ENCODE results near the gene NEK11. TPM values are rescaled to one million over a fixed set of nuclear protein-coding genes. Genes with fewer than 3 reads are reported as not detected.
"Not testable (repeated sequence)": the region's sequence is repeated elsewhere in the genome, so short reads cannot be mapped to it uniquely, and the experiment has no call there.

NEK11 gene
- total RNA-seq, 1 experiment from 2014 or later = 6.1 TPM

DNA sequence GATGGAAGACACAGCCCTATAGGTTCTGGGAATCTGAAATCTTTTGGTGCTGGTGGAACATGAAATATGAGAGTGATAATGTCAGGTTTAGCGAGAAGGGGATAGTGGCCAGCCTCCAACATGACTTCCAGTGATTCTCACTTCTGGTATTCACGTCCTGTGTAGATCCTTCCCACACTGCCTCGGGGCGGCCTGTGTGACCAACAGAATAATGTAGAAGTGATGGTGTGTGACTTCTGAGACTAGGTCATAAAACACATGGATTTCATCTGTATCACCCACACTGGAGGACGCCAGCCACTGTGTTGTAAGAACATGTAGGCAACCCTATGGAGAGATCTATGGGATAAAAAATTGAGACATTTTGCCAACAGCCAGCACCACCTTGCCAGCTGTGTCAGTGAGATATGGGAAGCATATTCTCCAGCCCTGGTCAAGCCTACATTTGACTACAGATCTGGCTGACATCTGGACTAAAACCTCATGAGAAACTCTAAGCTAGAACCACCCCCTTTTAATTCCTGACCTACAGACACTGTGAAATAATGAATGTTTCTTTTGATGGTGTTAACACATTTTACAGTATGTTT, 329.4 kb downstream of the NEK11 start:
- DNase-seq (ENCODE audit: low read depth) = no peak

DNA sequence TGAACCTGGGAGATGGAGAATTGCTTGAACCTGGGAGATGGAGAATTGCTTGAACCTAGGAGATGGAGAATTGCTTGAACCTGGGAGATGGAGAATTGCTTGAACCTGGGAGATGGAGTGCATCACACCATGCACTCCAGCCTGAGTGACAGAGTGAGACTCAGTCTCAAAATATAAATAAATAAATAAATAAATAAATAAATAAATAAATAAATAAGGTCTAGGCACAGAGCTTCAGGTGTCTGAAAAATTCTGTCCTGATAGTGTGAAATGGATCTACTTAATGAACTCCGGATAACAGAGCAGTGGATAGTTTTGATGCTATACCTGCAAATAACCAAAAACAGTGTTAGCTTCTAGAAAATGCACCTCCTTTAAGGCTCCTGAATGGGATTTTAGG, 330.6 kb downstream of the NEK11 start:
- no peak for DNase-seq (ENCODE audit: low read depth)

- DNase-seq (ENCODE audit: low read depth) = no peak
Observed at GRCh38 chr3:131360191-131360755, 333.6 kb downstream of the NEK11 start.

GRCh38 chr3:131361066-131361463, 334.4 kb downstream of the NEK11 start:
- not testable (repeated sequence) for DNase-seq (ENCODE audit: low read depth)

DNA sequence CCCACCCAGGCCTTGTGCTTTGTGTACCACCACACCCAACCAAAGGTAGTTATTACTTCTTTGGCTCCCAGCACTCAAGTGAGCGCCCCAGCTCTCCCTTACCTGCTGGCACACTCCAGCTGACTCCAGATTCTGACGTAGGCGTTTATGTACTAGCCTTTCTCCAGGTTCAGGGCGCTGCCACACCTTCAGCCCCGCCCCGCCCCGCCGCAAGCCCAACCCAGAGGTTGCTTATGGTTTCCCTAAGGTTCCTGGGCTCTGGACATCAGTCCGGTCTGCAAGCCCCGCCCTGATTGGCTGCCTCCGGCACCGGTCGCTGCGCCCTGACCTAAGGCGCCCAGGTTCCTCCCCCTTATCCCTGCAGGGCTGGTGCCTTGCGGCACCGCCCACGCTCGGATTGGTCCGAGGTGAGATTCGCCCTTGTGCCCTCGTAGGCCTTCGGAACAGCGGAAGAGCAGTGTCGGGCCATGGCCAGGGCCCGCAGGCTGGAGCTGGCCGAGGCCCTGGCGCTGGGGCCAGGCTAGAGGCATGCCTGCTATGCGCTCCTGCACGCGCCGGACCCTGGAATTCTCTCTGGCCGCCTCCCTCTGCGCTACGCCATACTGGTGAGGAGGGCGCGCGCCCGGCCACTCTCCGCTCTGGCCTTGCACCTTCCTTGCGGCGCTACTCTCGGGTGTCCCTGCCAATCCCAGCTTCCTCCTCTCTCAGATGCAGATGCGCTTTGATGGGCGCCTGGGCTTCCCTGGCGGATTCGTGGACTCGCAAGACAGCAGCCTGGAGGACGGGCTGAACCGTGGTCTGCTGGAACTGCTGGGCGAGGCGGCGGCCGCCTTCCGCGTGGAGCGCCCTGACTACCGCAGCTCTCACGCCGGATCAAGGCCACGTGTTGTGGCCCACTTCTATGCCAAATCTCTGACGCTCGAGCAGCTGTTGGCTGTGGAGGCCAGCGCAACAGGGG, 335.1 kb downstream of the NEK11 start:
- no peak for DNase-seq (ENCODE audit: low read depth)

DNA sequence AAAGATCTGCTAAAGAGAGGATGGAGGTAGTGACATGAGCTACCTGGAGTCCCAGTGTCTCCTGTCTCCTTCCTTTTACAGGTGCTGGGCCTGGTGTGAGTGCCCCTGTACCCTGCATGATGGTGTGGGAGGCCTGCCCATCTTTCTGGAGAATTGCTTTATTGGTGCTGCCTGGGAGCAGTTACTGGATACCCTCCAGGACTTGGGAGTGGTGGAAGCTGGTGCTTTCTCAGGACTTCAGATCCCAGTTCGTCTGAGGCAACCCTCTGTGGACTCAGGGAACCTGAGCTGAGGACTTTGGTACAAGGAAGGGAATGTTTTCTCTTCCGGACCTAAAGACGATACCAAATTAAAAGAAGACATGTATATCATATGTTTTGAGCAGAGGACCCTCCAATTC, 336.6 kb downstream of the NEK11 start:
- DNase-seq (ENCODE audit: low read depth) = no peak

GRCh38 chr3:131370935-131371687, 344.4 kb downstream of the NEK11 start:
- no peak for DNase-seq (ENCODE audit: low read depth)

DNA sequence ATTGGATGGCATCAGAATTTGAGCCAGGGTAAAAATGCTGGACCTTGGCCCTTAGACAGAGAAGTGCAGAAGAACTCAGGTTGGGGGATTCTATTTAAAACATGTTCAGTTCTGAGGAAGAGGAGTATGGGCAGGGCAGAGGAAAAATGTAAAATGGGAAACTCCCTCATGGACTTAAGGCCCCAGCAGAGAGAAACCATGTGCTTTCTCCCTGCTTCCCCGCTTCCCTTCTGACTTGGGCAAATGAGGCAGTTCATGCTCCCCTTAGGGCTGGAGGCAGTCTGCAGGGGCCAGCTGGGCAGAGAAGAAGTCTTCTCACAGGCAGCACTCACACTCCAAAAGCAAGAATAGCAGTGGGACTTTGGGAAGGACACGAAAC, 345.0 kb downstream of the NEK11 start:
- no peak for DNase-seq (ENCODE audit: low read depth)

DNA sequence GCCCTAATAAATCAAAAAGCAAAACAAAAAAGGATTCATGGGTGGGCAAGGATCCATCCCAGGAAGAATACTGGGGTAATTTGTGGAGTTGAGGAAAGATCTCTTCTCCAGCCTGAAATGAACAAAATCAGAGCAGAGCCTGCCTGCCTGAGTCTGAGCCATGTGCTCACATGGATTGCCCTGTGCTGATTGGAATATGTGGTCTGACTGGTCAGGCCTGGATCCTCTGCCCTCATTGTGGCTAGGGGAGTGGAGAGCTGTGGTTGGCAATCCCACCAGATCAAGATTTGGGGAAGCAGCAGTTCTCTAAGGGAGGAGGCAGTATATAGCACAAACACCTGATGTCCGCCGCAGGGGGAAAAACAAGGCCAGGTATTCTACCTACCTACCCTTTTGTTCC, 348.1 kb downstream of the NEK11 start:
- no peak for DNase-seq (ENCODE audit: low read depth)

DNA sequence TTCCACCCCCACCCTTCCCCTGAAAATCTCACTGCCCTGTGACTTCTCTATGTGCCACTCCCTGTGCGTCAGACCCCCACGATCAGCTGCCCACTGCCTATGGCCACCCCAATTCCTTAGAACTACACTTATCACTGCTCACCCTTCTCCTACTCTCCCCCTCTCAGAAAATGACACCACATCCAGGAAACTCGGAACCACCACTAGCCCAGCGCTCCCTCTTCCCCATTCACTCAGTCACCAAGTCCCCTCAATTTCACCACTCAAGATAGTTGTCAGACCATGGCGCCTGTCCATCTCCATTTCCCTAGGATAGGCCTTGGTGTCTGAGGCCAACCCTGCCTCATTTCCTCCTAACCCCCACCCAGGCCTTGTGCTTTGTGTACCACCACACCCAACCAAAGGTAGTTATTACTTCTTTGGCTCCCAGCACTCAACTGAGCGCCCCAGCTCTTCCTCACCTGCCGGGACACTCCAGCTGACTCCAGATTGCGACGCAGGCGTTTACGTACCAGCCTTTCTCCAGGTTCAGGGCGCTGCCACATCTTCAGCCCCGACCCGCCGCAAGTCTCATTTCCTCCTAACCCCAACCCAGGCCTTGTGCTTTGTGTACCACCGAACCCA, 354.3 kb downstream of the NEK11 start:
- not testable (repeated sequence) for DNase-seq (ENCODE audit: low read depth)

DNA sequence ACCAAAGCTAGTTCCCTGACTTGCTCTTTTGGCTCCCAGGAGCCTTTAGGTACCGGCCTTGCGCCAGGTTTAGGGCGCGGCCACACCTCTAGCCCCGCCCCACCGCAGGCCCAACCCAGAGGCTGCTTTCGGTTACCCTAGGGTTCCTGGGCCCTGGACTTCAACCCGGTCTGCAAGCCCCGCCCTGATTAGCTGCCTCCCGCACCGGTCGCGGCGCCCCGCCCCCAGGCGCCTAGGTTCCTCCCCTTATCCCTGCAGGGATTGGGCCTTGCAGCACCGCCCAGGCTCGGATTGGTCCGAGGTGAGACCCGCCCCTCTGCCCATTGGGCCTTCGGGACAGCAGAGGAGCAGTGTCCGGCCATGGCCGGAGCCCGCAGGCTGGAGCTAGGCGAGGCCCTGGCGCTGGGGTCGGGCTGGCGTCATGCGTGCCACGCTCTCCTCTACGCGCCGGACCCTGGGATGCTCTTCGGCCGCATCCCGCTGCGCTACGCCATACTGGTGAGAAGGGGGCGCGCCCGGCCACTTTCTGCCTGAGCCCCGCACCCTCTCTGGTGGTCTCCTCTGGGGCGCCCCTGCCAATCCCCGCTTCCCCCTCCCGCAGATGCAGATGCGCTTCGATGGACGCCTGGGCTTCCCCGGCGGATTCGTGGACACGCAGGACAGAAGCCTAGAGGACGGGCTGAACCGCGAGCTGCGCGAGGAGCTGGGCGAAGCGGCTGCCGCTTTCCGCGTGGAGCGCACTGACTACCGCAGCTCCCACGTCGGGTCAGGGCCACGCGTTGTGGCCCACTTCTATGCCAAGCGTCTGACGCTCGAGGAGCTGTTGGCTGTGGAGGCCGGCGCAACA, 355.0 kb downstream of the NEK11 start, which contains the start of gene NUDT16:
Gene NUDT16, plus strand, starts transcription at position 330 of the 847 bp plus-strand sequence. Its CDS starts 31 bp downstream, at position 361.
- peak; percentile 99 for DNase-seq (ENCODE audit: low read depth)

DNA sequence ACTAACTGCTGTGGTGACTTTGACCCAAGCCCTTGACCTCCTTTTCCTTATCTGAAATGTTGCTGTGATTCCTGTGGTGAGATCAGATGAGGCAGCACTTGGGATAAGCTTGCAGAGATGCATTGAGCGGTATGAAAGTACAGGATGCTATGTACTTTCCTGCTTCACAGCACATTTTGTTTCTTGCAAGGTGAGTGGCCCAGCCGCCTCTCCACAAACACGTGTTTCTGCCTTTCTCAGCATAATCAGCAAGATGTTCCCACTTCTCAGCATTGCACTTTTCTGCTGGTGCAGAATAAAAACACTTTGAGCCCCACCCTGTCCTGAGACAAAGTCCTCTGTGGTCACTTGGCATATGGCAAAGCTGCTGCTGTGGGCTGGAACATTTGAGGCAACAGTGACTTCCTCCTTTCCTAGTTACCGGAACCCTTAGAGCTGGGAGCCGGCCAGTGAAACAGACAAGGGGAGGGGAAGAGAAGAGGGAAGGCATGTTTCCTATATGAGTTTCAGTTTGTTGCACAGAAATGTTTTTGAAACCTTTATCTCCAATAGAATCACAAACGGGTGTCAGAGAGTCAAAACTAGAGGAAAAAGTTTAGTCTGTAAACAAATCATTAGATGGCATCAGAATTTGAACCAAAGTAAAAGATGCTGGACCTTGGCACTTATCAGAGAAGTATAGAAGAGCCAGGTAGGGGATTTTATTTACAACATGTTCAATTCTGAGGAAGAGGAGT, 359.9 kb downstream of the NEK11 start:
- peak; percentile 24 for DNase-seq (ENCODE audit: low read depth)

GRCh38 chr3:131387796-131388489, 361.3 kb downstream of the NEK11 start:
- DNase-seq (ENCODE audit: low read depth) = peak; percentile 13

GRCh38 chr3:131388490-131388799, 361.8 kb downstream of the NEK11 start:
- DNase-seq (ENCODE audit: low read depth) = peak; percentile 12

GRCh38 chr3:131390331-131390730, 363.7 kb downstream of the NEK11 start:
- no peak for DNase-seq (ENCODE audit: low read depth)

GRCh38 chr3:131393051-131393450, 366.4 kb downstream of the NEK11 start:
- no peak for DNase-seq (ENCODE audit: low read depth)

DNA sequence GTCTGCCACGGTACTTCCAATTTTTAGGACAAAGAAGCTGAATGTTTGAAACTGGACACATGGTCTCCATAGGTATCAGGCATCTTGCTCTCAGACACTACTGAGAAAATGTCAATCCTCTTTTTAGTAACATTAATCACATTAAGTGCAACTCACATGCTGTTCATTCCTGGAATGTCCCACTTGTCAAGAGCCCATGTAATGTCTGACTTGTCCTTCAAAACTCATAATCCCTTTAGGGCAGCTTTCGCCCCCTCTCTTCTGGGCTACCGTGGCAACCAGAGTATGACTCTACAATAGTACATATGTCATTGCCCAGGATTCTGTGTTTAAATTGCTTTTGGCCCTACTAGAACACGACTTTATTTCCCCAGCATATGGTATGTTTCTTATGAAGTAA, 367.2 kb downstream of the NEK11 start:
- DNase-seq (ENCODE audit: low read depth) = no peak

- DNase-seq (ENCODE audit: low read depth) = no peak
Observed at GRCh38 chr3:131394400-131394799, 367.7 kb downstream of the NEK11 start.

DNA sequence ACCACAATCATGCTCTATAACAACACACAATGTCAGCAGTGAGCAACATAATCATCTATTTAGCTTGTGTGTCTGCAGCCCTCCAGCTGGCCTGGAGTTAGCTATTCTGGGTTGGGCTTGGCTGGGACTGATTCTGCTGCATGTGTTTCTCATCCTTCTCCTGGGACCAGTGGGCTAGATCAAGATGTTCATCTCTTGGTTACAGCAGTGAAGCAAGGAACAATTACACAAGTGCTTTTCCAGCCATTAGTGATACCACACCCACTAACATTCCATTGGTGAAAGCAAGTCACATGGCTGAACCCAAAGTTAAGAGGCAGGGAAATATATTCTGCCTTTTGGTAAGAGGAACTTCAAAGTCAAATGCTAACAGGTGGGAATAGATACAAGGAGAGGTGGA, 369.5 kb downstream of the NEK11 start:
- peak; percentile 58 for DNase-seq (ENCODE audit: low read depth)
